Urinary bladder (tissue), 4 donors: Measurements from ENCODE around the gene OR4D1. TPM values are rescaled to one million over a fixed set of nuclear protein-coding genes. Genes with fewer than 3 reads are reported as not detected.
"Not testable (repeated sequence)": the region's sequence is repeated elsewhere in the genome, so short reads cannot be mapped to it uniquely, and the experiment has no call there.

ENCODE experiments used
- DNase-seq: peaks from one replicate; pipeline ENCODE4 v3.0.0-alpha.2; 2015; ENCODE audit errors: extremely low spot score
- H3K27ac ChIP-seq: one replicate; pipeline ENCODE4 v1.5.1; 2013; ENCODE audit warnings: low read depth, mild to moderate bottlenecking, moderate library complexity
- H3K36me3 ChIP-seq: one replicate; pipeline ENCODE4 v1.6.1; 2013; ENCODE audit warnings: mild to moderate bottlenecking, moderate library complexity; ENCODE audit not compliant: insufficient read depth
- H3K4me1 ChIP-seq: one replicate; pipeline ENCODE4 v1.6.1; 2013; ENCODE audit warnings: mild to moderate bottlenecking, moderate library complexity; ENCODE audit not compliant: insufficient read depth
- H3K4me3 ChIP-seq: one replicate; pipeline ENCODE4 v1.5.1; 2013; ENCODE audit warnings: low read depth, low read length
- WGBS: extraction: QIAGEN DNeasy Blood & Tissue Kit; methylation state at CpG from one replicate; pipeline ENCODE4 v1.1.7; 2013; 5-methylcytosine and 5-hydroxymethylcytosine counted together
- polyA plus RNA-seq: library from polyadenylated mRNA; stranded (reverse); fragments of 200-250 nt; gene quantifications from one replicate; pipeline ENCODE4 v1.2.3, GENCODE V29; 2013
- total RNA-seq: library from RNA; depleted of rRNA; stranded (reverse); fragments of >200 nt; gene quantifications from one replicate; pipeline ENCODE4 v1.2.3, GENCODE V29; 2014
- donor health status: healthy with polysubstance abuse.
- donor health status: healthy.

OR4D1 gene
- total RNA-seq (not detected), polyA plus RNA-seq (not detected)

GRCh38 chr17:58147930-58148434, at the start of gene OR4D1:
OR4D1 (plus strand) TSS chr17:58148384; CDS start chr17:58155154, 6,770 bp downstream.
- H3K27ac ChIP-seq = no peak within 1 kb of the TSS
- no peak for DNase-seq
- H3K36me3 ChIP-seq = no peaks in the 10 kb centered on the region
- WGBS = 33% methylated on average over 1 of the region's 1 CpG
- H3K4me3 ChIP-seq = no peak within 1 kb of the TSS
- no peaks in the 10 kb centered on the region for H3K4me1 ChIP-seq

GRCh38 chr17:58100506-58100905, 47.7 kb upstream of the OR4D1 start:
- no peak overlapping the region for H3K4me3 ChIP-seq
- no peaks in the 10 kb centered on the region for H3K4me1 ChIP-seq
- no peak for DNase-seq
- H3K27ac ChIP-seq = no peak overlapping the region
- H3K36me3 ChIP-seq = no peaks in the 10 kb centered on the region

- not testable (repeated sequence) for H3K4me1 ChIP-seq, H3K4me3 ChIP-seq, DNase-seq, H3K27ac ChIP-seq, H3K36me3 ChIP-seq
Observed at GRCh38 chr17:58101898-58102297, 46.3 kb upstream of the OR4D1 start.

- Histone ChIP-seq H3K27ac (no peak overlapping the region), H3K4me1 (no peaks in the 10 kb centered on the region), H3K4me3 (no peak overlapping the region), H3K36me3 (no peaks in the 10 kb centered on the region)
- DNase-seq = no peak
- 80% methylated on average over 1 of the region's 1 CpG for WGBS
Observed at GRCh38 chr17:58105093-58105492, 43.1 kb upstream of the OR4D1 start.

- Histone ChIP-seq H3K36me3 (no peaks in the 10 kb centered on the region), H3K4me3 (no peak overlapping the region), H3K4me1 (no peaks in the 10 kb centered on the region), H3K27ac (no peak overlapping the region)
- 42% methylated on average over 1 of the region's 1 CpG for WGBS
- no peak for DNase-seq
Observed at GRCh38 chr17:58107306-58107705, 40.9 kb upstream of the OR4D1 start.

GRCh38 chr17:58109197-58109596, 39.0 kb upstream of the OR4D1 start:
- Histone ChIP-seq H3K27ac (no peak overlapping the region), H3K4me3 (no peak overlapping the region), H3K36me3 (no peaks in the 10 kb centered on the region), H3K4me1 (no peaks in the 10 kb centered on the region)
- DNase-seq = no peak
- WGBS = 64% methylated on average over 1 of the region's 1 CpG

- 64% methylated on average over 5 of the region's 5 CpGs for WGBS
- H3K4me1 ChIP-seq = no peaks in the 10 kb centered on the region
- DNase-seq = no peak
- no peak overlapping the region for H3K27ac ChIP-seq
- H3K4me3 ChIP-seq = no peak overlapping the region
- no peaks in the 10 kb centered on the region for H3K36me3 ChIP-seq
Observed at GRCh38 chr17:58110012-58110411, 38.2 kb upstream of the OR4D1 start.

GRCh38 chr17:58111676-58112075, 36.5 kb upstream of the OR4D1 start:
- Histone ChIP-seq H3K36me3 (no peaks in the 10 kb centered on the region), H3K4me3 (no peak overlapping the region), H3K4me1 (no peaks in the 10 kb centered on the region), H3K27ac (no peak overlapping the region)
- WGBS = 73% methylated on average over 3 of the region's 3 CpGs
- DNase-seq = no peak

GRCh38 chr17:58112970-58113631, 35.1 kb upstream of the OR4D1 start:
- no peaks in the 10 kb centered on the region for H3K36me3 ChIP-seq
- H3K4me1 ChIP-seq = no peaks in the 10 kb centered on the region
- H3K27ac ChIP-seq = no peak overlapping the region
- no peak overlapping the region for H3K4me3 ChIP-seq
- peak; percentile 23 for DNase-seq
- 29% methylated on average over 17 of the region's 17 CpGs for WGBS

GRCh38 chr17:58113947-58114346, 34.2 kb upstream of the OR4D1 start:
- Histone ChIP-seq H3K4me3 (no peak overlapping the region), H3K4me1 (no peaks in the 10 kb centered on the region), H3K27ac (no peak overlapping the region), H3K36me3 (no peaks in the 10 kb centered on the region)
- no peak for DNase-seq
- WGBS = 79% methylated on average over 4 of the region's 4 CpGs

- DNase-seq = no peak
- Histone ChIP-seq H3K27ac (no peak overlapping the region), H3K4me1 (no peaks in the 10 kb centered on the region), H3K36me3 (no peaks in the 10 kb centered on the region), H3K4me3 (no peak overlapping the region)
- 92% methylated on average over 5 of the region's 5 CpGs for WGBS
Observed at GRCh38 chr17:58117382-58117781, 30.8 kb upstream of the OR4D1 start.

- H3K36me3 ChIP-seq = no peaks in the 10 kb centered on the region
- H3K4me1 ChIP-seq = no peaks in the 10 kb centered on the region
- 67% methylated on average over 3 of the region's 3 CpGs for WGBS
- H3K4me3 ChIP-seq = no peak overlapping the region
- no peak for DNase-seq
- no peak overlapping the region for H3K27ac ChIP-seq
Observed at GRCh38 chr17:58119491-58119890, 28.7 kb upstream of the OR4D1 start.

- 25% methylated on average over 7 of the region's 7 CpGs for WGBS
- H3K27ac ChIP-seq = no peak overlapping the region
- peak; percentile 29 for DNase-seq
- H3K4me3 ChIP-seq = no peak overlapping the region
- H3K36me3 ChIP-seq = no peaks in the 10 kb centered on the region
- no peaks in the 10 kb centered on the region for H3K4me1 ChIP-seq
Observed at GRCh38 chr17:58120195-58120822, 27.9 kb upstream of the OR4D1 start.

- Histone ChIP-seq H3K4me3 (no peak overlapping the region), H3K4me1 (no peaks in the 10 kb centered on the region), H3K27ac (no peak overlapping the region), H3K36me3 (no peaks in the 10 kb centered on the region)
- DNase-seq = no peak
- WGBS = 56% methylated on average over 5 of the region's 5 CpGs
Observed at GRCh38 chr17:58121925-58122324, 26.3 kb upstream of the OR4D1 start.
